Fibroblast of gingiva (primary cell): Measurements from ENCODE around the gene DUSP10.

ENCODE experiments used
- DNase-seq: peaks from one replicate; pipeline ENCODE4 v3.0.0-alpha.2; 2011; ENCODE audit warnings: low read depth

DUSP10 gene

DNA sequence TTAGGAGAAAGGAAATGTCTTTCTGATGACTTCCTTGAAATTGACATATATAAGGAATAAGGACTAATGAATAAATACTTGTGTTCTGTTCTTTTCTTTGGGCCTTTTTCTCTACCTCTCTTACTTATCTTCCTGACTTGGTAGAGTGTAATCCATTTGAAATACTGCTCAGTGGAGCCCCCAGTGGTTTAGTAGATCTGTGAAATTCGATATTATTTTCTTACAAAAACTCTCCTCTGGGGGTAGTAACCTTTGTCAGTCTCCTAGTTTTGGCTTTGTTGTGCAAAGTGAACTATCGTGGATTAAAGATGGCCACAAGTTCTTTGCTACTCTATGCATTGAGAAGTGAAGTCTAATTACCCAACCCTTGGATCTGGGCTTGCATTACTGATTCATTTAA lies 48.8 kb downstream of the DUSP10 start:
- no peak for DNase-seq

DNA sequence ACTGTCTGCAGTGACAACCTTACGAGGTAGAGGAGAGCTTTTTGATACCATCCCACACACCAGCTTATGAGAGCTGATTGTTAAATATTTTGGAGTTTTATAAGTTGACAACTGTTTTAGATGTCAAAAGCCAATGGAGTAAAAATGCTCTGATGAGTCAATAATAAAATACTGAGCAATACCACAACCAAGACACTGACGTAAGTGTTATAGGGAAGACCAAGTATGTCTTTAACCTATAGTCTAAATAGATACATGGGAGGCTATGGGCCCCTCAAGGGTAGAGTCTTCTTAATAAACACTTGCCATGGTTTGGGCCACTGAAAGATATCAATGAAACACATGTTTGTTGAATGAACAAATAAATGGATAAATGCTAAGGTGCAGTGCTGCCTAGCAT lies 49.2 kb downstream of the DUSP10 start:
- no peak for DNase-seq

DNA sequence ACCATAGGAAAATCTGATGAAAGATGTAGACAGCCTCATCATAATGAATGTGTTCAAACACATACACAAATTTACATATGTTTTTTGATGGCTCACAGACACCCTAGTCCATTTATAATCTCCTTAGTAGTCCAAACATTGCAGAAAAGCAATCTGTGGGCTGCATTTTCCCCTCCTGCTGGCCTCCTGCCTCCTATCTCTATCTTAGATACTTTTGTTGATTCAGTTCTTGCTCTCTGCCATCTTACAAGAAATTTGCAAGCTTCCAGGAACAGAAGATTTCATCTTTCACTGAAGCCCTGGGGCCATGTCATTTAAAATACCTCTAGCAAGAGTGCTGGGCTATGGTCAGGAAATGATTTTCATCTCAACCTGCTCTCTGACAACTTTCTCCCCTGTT lies 50.6 kb downstream of the DUSP10 start:
- no peak for DNase-seq

DNA sequence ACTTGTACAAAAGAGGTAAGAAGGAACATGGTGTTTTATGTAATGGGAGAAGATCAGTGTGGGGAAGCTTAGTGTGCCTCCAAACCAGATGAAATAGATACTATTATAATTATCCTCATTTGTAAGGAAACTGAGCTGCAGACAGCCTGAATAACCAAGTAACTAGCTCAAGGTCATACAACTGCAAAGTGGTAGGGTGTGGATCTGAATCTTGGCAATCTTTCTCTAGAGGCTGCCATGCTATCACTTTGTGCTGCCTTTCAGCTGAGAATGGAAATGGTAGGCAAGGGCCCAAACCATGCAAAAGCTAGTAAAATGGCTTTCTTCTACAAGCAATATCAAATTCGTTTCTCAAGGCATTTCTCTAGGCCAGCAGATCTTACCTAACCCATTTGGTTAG lies 51.0 kb downstream of the DUSP10 start:
- DNase-seq: no peak

DNA sequence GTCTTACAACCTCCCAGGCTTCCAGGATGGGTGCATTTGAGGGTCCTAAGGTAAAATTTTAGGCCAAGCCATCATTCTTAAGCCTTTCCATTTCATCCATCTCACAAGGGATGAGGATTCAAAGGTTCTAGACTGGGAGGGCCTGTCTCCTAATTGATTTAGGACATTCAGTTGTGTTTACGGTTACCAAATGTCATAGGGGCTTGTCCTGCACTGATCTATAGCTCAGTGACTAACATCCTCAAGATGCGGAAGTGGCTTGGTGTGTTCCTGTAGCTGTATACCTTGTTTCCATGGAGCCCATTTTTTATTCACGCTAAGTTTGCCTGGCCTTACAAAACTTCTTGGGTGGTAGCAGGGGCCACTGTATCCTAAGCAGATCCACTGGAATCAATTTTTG lies 52.8 kb downstream of the DUSP10 start:
- DNase-seq: no peak

DNA sequence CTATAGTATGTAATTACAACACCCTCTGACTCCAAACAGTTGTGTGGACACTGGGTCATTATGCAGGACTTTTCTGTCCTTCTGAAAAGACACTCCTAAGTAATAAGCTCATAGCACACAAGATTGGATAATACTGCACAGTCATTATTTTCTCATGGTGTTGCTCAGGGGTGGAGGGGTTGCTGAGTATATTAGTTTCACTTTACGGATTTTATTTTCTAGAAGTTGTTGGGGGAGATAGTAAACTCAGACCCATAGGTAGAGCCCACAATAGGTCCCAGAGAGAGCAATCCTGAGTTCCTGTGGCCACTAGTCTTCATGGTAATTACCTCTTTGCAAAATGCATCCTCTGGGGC lies 53.4 kb downstream of the DUSP10 start:
- DNase-seq: no peak

DNA sequence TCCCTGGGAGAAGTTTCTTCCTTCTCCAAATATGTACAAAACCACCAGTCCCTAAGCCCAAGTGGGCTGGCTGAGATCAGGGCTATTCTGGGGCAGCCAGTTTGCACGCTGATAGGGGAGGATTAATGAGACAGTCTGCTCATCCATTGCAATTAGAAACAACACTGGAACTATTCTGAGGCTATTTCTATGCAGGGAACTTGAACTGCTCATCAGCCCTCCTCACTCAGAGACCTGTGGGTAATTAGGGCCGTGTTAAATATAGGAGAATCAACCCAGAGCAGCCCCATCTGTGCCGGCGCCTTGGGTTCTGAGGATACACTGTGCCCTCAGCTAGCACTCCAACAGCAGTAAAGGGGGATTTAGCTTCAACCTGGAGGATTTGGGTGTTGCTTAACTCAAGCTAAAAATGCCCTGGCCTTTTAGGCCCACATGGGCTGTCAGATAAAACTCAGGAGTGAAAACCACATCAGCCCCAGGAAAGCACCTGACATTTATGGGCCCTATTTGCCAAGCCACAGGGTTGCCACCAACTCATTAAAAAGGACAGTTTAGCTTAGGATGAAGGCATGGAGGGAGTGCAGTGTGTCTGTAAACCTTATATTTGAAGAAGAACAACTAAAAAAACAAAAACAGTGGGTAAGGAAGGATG lies 53.9 kb downstream of the DUSP10 start:
- no peak for DNase-seq

DNA sequence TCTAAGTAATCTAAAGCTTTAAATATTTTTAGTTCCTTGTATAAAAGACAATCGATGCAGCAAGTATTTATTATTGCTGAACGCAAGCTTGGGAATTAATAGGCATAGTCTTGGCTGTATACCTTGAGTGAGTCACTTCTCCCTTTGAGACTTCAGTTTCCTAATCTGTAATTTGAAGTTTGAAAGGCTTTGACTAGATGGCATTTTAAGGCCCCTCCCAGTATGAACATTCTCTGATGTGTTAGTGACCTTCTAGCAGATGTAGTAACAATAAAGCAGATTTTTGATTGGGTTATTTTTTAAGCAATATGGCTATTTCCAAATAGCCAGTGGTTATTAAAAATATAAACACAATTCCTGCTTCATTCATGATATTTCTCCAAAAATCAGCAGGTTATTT lies 58.2 kb downstream of the DUSP10 start:
- DNase-seq: peak; percentile 69

DNA sequence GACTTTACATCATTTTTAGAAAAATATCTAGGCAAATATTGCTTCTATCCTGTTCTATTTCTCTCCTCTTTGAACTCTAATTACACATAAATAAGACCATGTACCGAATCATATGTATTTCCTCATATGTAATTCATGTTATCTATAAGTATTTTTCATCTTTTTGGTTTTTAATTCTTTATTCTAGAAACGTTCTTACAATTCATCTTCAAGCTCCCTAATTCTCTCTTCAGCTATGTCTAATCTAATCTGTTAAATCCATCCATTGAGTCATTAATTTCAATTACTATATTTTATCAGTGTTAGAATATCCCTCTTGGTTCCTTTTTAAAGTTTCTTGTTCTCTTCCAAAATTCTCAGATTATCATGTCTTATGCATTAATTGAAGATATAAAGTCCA lies 61.8 kb downstream of the DUSP10 start:
- no peak for DNase-seq

DNA sequence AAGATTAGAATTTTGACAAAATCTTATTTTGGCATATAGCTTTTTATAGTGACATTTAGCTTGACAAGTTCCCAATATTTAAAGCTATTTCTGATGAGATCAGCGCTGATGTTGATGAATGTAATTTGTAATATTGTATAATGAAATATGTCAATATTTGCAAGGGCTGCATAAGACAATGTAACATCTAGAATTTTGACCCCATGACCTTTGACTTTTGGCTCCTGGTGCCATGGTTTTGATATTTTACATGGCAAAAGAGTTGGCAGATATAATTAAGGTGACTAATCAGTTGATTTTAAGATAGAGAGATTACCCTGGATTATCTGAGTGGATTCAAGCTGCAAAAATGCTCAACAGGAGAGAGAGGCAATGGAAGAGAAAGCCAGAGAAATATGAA lies 63.9 kb downstream of the DUSP10 start:
- DNase-seq: no peak

DNA sequence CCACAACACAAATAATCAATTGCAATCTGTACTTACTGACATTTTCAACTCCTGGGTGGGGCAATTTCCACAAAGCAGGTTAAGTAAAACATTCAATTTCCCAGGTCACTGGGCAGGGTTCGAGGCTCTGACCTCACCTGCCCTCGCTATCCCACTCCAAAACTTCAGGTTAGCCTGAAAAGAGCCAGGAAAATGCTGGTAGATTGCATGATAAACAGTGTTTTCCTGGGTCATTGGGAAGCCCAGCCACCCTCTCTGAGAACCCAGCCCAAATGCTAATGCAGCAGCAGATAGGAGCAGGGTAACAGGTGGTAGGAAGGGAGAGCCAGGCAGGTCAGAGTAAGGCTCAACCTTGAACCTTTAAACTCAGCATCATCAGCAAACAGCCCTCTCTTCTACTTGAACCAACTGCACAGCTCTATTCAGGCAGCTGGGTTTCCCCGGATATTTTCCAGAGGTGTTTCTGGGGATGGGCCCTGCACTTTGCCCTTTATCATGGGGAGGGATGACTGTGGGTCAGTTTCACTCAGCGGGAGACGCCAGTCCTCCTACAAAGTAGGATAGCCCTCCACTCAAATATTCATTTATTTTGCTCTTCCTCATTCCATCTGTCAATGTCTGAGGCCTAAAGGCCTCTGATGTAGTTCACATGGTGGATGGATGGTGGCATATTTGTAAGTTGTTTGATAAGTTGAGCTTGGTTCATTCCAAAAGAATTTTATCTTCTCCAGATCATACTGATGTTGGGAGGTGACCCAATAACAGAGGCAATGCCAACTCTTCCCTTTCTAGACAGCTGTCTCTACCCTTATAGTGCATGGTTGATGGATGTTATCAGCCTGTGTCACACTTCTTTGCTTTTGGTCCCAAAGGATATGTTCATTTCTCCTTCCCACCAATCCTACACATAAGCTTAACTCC lies 65.7 kb downstream of the DUSP10 start:
- no peak for DNase-seq

DNA sequence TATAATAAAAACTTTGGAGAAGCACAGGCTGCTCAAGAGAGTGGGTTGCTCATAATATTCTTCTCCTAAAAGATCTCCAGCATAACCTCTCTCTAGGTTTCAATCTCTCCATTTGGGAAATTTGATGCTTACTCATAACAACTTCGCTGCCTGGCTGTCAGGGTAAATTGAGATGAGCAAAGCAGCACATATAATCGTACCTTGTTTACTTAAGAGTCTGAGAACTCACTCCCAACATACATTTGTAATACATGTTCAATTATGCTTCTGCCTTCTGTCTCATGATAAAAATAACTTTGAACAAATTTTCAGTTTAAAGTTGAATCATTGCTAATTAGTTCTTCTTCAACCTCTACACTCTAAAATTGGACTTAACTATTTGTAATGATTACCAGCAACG lies 68.9 kb downstream of the DUSP10 start:
- no peak for DNase-seq

DNA sequence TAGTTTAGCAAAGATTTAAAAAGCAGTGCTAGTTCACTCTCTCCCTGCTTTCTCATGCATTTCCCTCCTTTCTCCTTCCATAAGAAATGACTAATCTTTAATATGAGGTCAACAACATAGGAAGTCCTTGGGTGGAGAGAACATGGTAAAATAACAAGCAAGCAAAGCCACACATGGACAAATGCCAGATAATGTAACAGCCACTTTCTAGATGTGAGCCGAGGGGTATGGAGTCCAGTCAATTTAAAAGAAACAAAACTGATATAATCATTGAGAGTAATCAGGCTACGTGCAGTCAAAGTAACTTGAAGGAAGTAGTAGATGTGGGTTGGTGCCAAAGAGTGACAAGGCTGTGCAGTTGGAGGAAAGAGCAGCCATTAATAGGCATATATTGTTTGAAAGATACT lies 69.6 kb downstream of the DUSP10 start:
- peak; percentile 21 for DNase-seq

DNA sequence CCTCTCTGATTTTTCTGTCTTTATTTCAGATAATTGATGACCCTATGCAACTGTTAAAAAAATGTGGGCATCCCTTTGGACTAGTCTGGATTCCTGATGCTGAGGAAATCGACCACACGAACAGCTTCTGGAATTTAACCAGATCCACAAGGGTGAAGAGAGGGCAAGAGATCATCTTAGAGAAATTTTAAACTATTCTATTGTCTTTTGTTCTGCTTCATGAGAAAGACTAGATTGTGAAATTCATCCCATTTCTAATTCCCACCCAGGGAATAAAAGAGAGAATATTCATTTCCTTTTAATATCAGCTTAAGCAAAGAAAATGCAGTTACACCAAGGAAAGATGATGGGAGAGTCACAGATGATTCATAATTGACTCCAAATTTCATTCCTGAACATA lies 71.8 kb downstream of the DUSP10 start:
- DNase-seq: no peak

DNA sequence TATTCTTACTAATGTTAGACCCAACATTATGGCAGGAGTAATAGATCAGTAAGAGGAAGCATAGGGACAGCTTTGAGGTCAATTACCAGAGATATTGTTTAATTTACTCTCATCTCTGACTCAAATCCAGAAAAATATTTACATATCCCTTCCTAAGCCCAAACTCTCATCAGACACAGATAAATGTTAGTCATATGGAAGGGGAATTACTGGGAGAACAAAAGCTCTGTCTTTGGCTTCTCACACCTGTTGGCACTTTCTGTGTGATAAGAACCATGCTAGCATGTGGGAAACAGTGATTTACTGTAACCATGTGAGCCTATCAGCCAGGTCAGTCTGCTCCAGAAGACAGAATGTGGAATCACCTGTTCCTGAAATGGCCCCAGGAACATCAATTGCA lies 72.4 kb downstream of the DUSP10 start:
- DNase-seq: no peak

DNA sequence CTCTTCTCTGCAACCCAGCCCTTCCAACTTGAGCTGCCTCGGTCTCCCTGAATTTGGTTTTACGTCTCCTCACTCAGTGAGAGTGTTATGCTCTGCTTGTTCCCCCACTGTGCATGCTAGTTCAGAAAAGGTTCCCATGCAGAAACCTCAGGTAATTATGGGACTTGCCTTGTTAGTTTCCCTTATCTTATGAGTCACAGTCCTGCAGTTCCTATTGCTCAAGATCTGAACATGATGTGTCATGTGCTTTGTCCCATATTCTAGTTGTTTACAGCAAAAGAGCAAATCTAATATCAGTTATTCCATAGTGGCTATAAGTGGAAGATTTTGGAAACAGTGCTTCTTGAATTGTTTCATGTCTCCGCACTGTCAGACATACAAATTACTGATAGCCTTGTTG lies 74.4 kb downstream of the DUSP10 start:
- DNase-seq: peak; percentile 42

DNA sequence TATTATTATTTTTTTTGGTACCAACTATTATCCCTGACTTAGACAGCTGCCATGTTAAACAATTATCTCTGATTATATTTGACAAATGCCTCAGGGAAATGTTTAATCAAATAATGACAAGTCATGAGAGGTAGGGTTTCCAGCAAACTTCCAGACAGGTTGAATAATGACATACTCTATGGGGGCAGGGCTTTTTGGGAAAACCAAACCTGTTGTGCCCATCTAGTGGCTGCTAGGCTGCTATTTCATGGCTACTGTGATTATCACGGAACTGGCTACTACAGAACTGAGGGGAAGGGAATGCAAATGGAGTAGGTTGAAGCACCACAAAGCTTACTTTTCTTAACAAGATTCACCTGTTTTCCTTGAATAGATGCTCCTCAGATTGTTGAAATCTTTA lies 77.6 kb downstream of the DUSP10 start:
- no peak for DNase-seq

DNA sequence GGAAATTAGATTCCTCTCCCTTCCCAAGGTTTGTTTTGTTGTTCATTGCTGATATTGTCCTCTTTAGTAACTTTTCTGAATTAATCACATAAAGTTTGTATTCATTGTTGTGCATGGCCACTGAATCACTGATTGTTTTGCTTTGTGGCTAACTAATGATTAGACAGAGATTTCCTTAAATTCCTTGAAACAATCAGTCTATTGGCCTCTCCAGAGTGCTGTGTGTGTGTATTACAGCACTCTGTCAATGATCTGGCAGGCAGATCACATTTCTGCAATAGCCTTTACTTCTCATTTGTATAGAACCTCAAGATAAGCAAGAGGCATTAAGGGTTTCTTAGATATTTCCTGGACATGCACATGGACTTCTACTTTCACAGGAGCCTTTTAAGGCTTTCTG lies 78.6 kb downstream of the DUSP10 start:
- DNase-seq: no peak

DNA sequence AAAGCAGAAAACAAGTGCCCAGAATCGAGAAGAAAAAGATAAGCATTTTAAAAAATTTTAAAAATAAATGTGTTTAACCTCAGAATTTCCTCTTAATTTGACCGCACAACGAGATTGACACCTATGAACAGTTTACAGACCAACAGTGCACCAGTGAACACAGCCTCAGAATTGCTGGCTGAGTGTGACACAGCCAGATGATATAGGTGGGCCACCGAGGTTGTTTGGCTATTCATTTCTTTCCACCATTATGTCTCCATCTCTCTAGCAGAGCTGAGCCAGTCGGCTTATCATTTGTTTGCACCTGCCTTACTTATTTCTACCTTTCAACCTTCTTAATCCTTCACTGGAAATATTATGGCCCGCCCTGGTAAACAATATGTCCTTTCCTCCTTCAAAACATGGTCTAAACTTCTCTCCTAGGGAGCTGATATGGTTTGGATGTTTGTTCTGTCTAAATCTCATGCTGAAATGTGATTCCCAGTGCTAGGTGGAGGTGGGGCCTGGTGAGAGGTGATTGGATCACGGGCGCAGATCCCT lies 86.1 kb downstream of the DUSP10 start:
- no peak for DNase-seq
